Measurements from ENCODE around the gene TAS2R43.
"Not testable (repeated sequence)": the region's sequence is repeated elsewhere in the genome, so short reads cannot be mapped to it uniquely, and the experiment has no call there.

TAS2R43 gene

GRCh38 chr12:11069854-11070365, 22.2 kb downstream of the TAS2R43 start:
- H3K79me2 ChIP-seq (ENCODE audit: control insufficient read depth, low read length) = no peaks in the 10 kb centered on the region
- no peak overlapping the region for H3K4me3 ChIP-seq (ENCODE audit: low read length)
- H3K27ac ChIP-seq (ENCODE audit: low read depth, low read length) = no peak overlapping the region
- no peak overlapping the region for H3K4me2 ChIP-seq (ENCODE audit: low read length)
- no peaks in the 10 kb centered on the region for H3K9me3 ChIP-seq (ENCODE audit: control insufficient read depth, insufficient read depth, low read length)
- H3F3A ChIP-seq (ENCODE audit: control insufficient read depth, insufficient read depth) = no peaks in the 10 kb centered on the region
- no peaks in the 10 kb centered on the region for H3K4me1 ChIP-seq (ENCODE audit: control insufficient read depth, low read length)
- H4K20me1 ChIP-seq (ENCODE audit: control insufficient read depth, insufficient read depth, low read depth, low read length) = no peaks in the 10 kb centered on the region
- H3K9me2 ChIP-seq (replicated peaks; ENCODE audit: control insufficient read depth, low read length) = no peaks in the 10 kb centered on the region
- no peaks in the 10 kb centered on the region for H3K36me3 ChIP-seq (ENCODE audit: control insufficient read depth, low read length)
- H3K27me3 ChIP-seq (ENCODE audit: control insufficient read depth, low read length) = no peaks in the 10 kb centered on the region
- TF ChIP-seq EZH2phosphoT487 (IDR thresholded peaks at IDR 0.05; ENCODE audit: borderline replicate concordance, low read length) = no peak
- TF ChIP-seq CTCF (IDR thresholded peaks at IDR 0.05; ENCODE audit: low read depth, low read length, poor library complexity, severe bottlenecking) = no peak

- Histone ChIP-seq H3K79me2 (ENCODE audit: control insufficient read depth, low read length) (no peaks in the 10 kb centered on the region), H4K20me1 (ENCODE audit: control insufficient read depth, insufficient read depth, low read depth, low read length) (no peaks in the 10 kb centered on the region), H3F3A (ENCODE audit: control insufficient read depth, insufficient read depth) (no peaks in the 10 kb centered on the region), H3K27ac (ENCODE audit: low read depth, low read length) (no peak overlapping the region), H3K9me2 (replicated peaks; ENCODE audit: control insufficient read depth, low read length) (no peaks in the 10 kb centered on the region), H3K9me3 (ENCODE audit: control insufficient read depth, insufficient read depth, low read length) (no peaks in the 10 kb centered on the region), H3K36me3 (ENCODE audit: control insufficient read depth, low read length) (no peaks in the 10 kb centered on the region), H3K4me3 (ENCODE audit: low read length) (no peak overlapping the region), H3K4me1 (ENCODE audit: control insufficient read depth, low read length) (no peaks in the 10 kb centered on the region), H3K27me3 (ENCODE audit: control insufficient read depth, low read length) (no peaks in the 10 kb centered on the region), H3K4me2 (ENCODE audit: low read length) (no peak overlapping the region)
- no peak for TF ChIP-seq CTCF (IDR thresholded peaks at IDR 0.05; ENCODE audit: low read depth, low read length, poor library complexity, severe bottlenecking)
- TF ChIP-seq EZH2phosphoT487 (IDR thresholded peaks at IDR 0.05; ENCODE audit: borderline replicate concordance, low read length) = no peak
Measured at GRCh38 chr12:11067514-11067913, 24.6 kb downstream of the TAS2R43 start.

- not testable (repeated sequence) for H3K9me3 ChIP-seq (ENCODE audit: control insufficient read depth, insufficient read depth, low read length); H3K4me3 ChIP-seq (ENCODE audit: low read length); H4K20me1 ChIP-seq (ENCODE audit: control insufficient read depth, insufficient read depth, low read depth, low read length); H3K4me2 ChIP-seq (ENCODE audit: low read length); H3K9me2 ChIP-seq (replicated peaks; ENCODE audit: control insufficient read depth, low read length); H3K4me1 ChIP-seq (ENCODE audit: control insufficient read depth, low read length); H3F3A ChIP-seq (ENCODE audit: control insufficient read depth, insufficient read depth); H3K79me2 ChIP-seq (ENCODE audit: control insufficient read depth, low read length); H3K27me3 ChIP-seq (ENCODE audit: control insufficient read depth, low read length); H3K36me3 ChIP-seq (ENCODE audit: control insufficient read depth, low read length); H3K27ac ChIP-seq (ENCODE audit: low read depth, low read length)
Measured at GRCh38 chr12:11062194-11062593, 29.9 kb downstream of the TAS2R43 start, which contains the start of gene TAS2R46. TAS2R46 (minus strand) TSS chr12:11062294; CDS start chr12:11062294, 0 bp downstream.

GRCh38 chr12:11059784-11060183, 32.3 kb downstream of the TAS2R43 start:
- no peaks in the 10 kb centered on the region for H3K4me1 ChIP-seq (ENCODE audit: control insufficient read depth, low read length)
- H3K9me3 ChIP-seq (ENCODE audit: control insufficient read depth, insufficient read depth, low read length) = no peaks in the 10 kb centered on the region
- no peak overlapping the region for H3K27ac ChIP-seq (ENCODE audit: low read depth, low read length)
- TF ChIP-seq EZH2phosphoT487 (IDR thresholded peaks at IDR 0.05; ENCODE audit: borderline replicate concordance, low read length) (no peak), CTCF (IDR thresholded peaks at IDR 0.05; ENCODE audit: low read depth, low read length, poor library complexity, severe bottlenecking) (no peak)
- no peaks in the 10 kb centered on the region for H3K36me3 ChIP-seq (ENCODE audit: control insufficient read depth, low read length)
- no peak overlapping the region for H3K4me3 ChIP-seq (ENCODE audit: low read length)
- no peak overlapping the region for H3K4me2 ChIP-seq (ENCODE audit: low read length)
- H3K27me3 ChIP-seq (ENCODE audit: control insufficient read depth, low read length) = no peaks in the 10 kb centered on the region
- no peaks in the 10 kb centered on the region for H4K20me1 ChIP-seq (ENCODE audit: control insufficient read depth, insufficient read depth, low read depth, low read length)
- H3K79me2 ChIP-seq (ENCODE audit: control insufficient read depth, low read length) = no peaks in the 10 kb centered on the region
- H3K9me2 ChIP-seq (replicated peaks; ENCODE audit: control insufficient read depth, low read length) = no peaks in the 10 kb centered on the region
- H3F3A ChIP-seq (ENCODE audit: control insufficient read depth, insufficient read depth) = no peaks in the 10 kb centered on the region

Data from DOHH2 (cell line).